Type B pancreatic cell (in vitro differentiated cells): ENCODE measurements around the gene TMEM109. TPM values are rescaled to one million over a fixed set of nuclear protein-coding genes. Genes with fewer than 3 reads are reported as not detected.

ENCODE experiments used
- DNase-seq: peaks from one replicate; pipeline ENCODE4 v3.0.0; 2021; ENCODE audit warnings: mixed read lengths; ENCODE audit not compliant: unreplicated experiment; ENCODE audit errors: extremely low spot score
- H3K27ac Mint-ChIP-seq: 2 replicates; pipeline ENCODE4 v1.8.0; 2021; ENCODE audit warnings: mild to moderate bottlenecking, mixed read lengths
- H3K27me3 Mint-ChIP-seq: 2 replicates; pipeline ENCODE4 v1.8.0; 2021; ENCODE audit warnings: mixed read lengths
- H3K36me3 Mint-ChIP-seq: 2 replicates; pipeline ENCODE4 v1.8.0; 2021; ENCODE audit warnings: mixed read lengths
- H3K4me1 Mint-ChIP-seq: one replicate; pipeline ENCODE4 v1.8.0; 2021; ENCODE audit warnings: mixed read lengths; ENCODE audit not compliant: unreplicated experiment
- H3K4me3 Mint-ChIP-seq: 2 replicates; pipeline ENCODE4 v1.8.0; 2021; ENCODE audit warnings: mild to moderate bottlenecking, mixed read lengths
- H3K9me3 Mint-ChIP-seq: 2 replicates; pipeline ENCODE4 v1.8.0; 2021; ENCODE audit warnings: mixed read lengths
- CTCF ChIP-seq: fragments of 200-600 bp; sonication (generic); conservative IDR thresholded peaks from 2 replicates; pipeline ENCODE4 v1.5.0; 2021; ENCODE audit warnings: antibody characterized with exemption, mild to moderate bottlenecking
- total RNA-seq: library from RNA; stranded (reverse); gene quantifications from 2 replicates; pipeline ENCODE4 v1.2.1, GENCODE V29; 2021; ENCODE audit warnings: low replicate concordance

TMEM109 gene
- total RNA-seq, 1 donor from 2014 or later, result 83.0 TPM

GRCh38 chr11:60944490-60945294 lies 30.7 kb downstream of the TMEM109 start:
- peaks cover 30% of the 10 kb centered on the region for H3K4me1 Mint-ChIP-seq
- peak; percentile 56 for TF ChIP-seq CTCF
- no peaks in the 10 kb centered on the region for H3K36me3 Mint-ChIP-seq
- no peaks in the 10 kb centered on the region for H3K9me3 Mint-ChIP-seq
- peak overlapping the region; percentile 39 for H3K27ac Mint-ChIP-seq
- DNase-seq, result no peak
- H3K4me3 Mint-ChIP-seq, result no peak overlapping the region
- H3K27me3 Mint-ChIP-seq, result peaks cover 14% of the 10 kb centered on the region

- H3K4me3 Mint-ChIP-seq, result no peak overlapping the region
- H3K4me1 Mint-ChIP-seq, result peaks cover 30% of the 10 kb centered on the region
- H3K9me3 Mint-ChIP-seq, result no peaks in the 10 kb centered on the region
These were observed 31.3 kb downstream of the TMEM109 start for GRCh38 chr11:60945295-60945667.

GRCh38 chr11:60946601-60947264 lies 32.8 kb downstream of the TMEM109 start:
- Mint-ChIP-seq H3K9me3 (no peaks in the 10 kb centered on the region), H3K4me1 (peaks cover 30% of the 10 kb centered on the region), H3K27ac (no peak overlapping the region), H3K27me3 (peaks cover 24% of the 10 kb centered on the region), H3K4me3 (no peak overlapping the region), H3K36me3 (no peaks in the 10 kb centered on the region)
- TF ChIP-seq CTCF, result no peak
- DNase-seq, result no peak

More at GRCh38 chr11:60945295-60945667, 31.3 kb downstream of the TMEM109 start:
- H3K27me3 Mint-ChIP-seq, result peaks cover 20% of the 10 kb centered on the region
- DNase-seq, result no peak
- H3K36me3 Mint-ChIP-seq, result no peaks in the 10 kb centered on the region
- TF ChIP-seq CTCF, result no peak
- H3K27ac Mint-ChIP-seq, result peak overlapping the region; percentile 39

- TF ChIP-seq CTCF, result no peak
- Mint-ChIP-seq H3K9me3 (no peaks in the 10 kb centered on the region), H3K4me3 (no peak overlapping the region), H3K36me3 (no peaks in the 10 kb centered on the region), H3K27ac (no peak overlapping the region), H3K4me1 (peaks cover 27% of the 10 kb centered on the region), H3K27me3 (peaks cover 34% of the 10 kb centered on the region)
- DNase-seq, result no peak
These were observed 33.7 kb downstream of the TMEM109 start for GRCh38 chr11:60947700-60948099.

- Mint-ChIP-seq H3K36me3 (peaks cover 4% of the 10 kb centered on the region), H3K9me3 (no peaks in the 10 kb centered on the region), H3K4me1 (peaks cover 26% of the 10 kb centered on the region), H3K4me3 (peak overlapping the region; percentile 52), H3K27ac (peak overlapping the region; percentile 36), H3K27me3 (peaks cover 38% of the 10 kb centered on the region)
- DNase-seq, result no peak
- TF ChIP-seq CTCF, result no peak
These were observed 34.3 kb downstream of the TMEM109 start for GRCh38 chr11:60948250-60948649.
